ENCODE data around the gene DSCAM.

- no peak for TF ChIP-seq POLR2AphosphoS5 (IDR thresholded peaks at IDR 0.05; ENCODE audit: low read depth, low read length)
- TF ChIP-seq POLR2A (IDR thresholded peaks at IDR 0.05; ENCODE audit: low read depth, low read length): no peak
- TF ChIP-seq TAF1 (IDR thresholded peaks at IDR 0.05; ENCODE audit: borderline replicate concordance, low read depth, low read length): no peak
Measured at GRCh38 chr21:40717028-40717427, 129.9 kb downstream of the DSCAM start.
